Heart left ventricle (tissue), 13 donors: Measurements from ENCODE around the gene CANT1.

Experiments used
- POLR2A ChIP-seq, 2 donors: fragments of 450-650 bp; IDR thresholded peaks; one replicate each; pipeline ENCODE4 v1.6.1; 2017; ENCODE audit warnings: antibody characterized with exemption in 2 of 2, mild to moderate bottlenecking in 2 of 2, moderate library complexity in 2 of 2
- TF ChIP-seq, protein P1 (sequence below), 12 donors: fragments of 200-600 bp; sonication (generic) in 4 of 12; IDR thresholded peaks; one replicate each; pipeline versions ENCODE4 v1.5.0 to v1.8.0; 2018 to 2022; ENCODE audit warnings: antibody characterized with exemption in 12 of 12, mild to moderate bottlenecking in 5 of 12
- donor health status: ischemic (EF 13 %, LVEDD 7.1; RV severe dilation, severe dysfunction).
- donor health status: DM: no; HTN: yes; CAD: no.
- donor health status: DM: no; HTN: no; CAD: no.
- donor health status: ischemic (EF 25% LVEDD 6.9; RV normal size, moderate dysfunction).
- donor health status: ischemic (EF 25% LVEDD 5.7; RV mildly dilated, moderate dysfunction).
- donor health status: ischemic (EF 35%, LVEDD 5.7; RV mildly dilated, moderate dysfunction).
- donor health status: nonischemic (EF 11% LVEDD 7.7; RV severe dilation, severe dysfunction).
- donor health status: DM: yes; HTN: yes; CAD: no.
- donor health status: PGD.
- donor health status: ischemic (EF 29% LVEDD 5.4; RV normal size, mild dysfunction).
- donor health status: nonischemic (EF 23%, LVEDD 6.1; RV moderate dilation, normal function).

DNA sequence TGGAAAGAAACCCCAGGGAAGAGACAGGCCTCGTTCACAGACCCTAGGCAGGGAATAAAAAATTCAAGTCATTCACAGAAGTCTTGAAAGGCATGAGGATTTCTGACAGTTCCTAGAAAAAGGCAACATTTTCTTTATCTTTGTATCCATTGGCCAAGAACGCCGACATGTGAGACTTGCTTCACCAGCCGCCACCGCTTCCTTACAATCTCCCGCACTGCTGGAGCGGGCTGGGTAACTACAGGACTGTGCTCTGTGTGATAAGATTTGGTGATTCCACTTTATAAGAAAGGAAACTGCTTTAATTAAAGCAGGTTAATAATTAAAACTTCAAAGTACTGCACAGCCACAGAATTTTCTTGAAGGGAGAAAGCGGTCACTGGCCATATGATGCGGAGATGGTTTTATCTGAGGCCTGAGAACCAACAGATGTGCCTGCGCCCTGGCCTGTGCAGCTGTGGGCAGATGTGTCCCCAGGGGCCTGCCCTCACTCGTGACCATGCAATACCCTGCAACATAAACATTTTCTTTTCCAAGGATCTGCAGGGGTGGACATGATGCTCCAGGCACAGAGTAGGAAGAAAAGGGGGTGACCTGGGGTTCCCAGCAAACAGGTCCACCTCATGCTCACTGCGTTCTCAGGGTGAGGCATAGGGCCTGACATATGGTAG is 16.9 kb downstream of the CANT1 start:
- TF ChIP-seq, protein P1, sequence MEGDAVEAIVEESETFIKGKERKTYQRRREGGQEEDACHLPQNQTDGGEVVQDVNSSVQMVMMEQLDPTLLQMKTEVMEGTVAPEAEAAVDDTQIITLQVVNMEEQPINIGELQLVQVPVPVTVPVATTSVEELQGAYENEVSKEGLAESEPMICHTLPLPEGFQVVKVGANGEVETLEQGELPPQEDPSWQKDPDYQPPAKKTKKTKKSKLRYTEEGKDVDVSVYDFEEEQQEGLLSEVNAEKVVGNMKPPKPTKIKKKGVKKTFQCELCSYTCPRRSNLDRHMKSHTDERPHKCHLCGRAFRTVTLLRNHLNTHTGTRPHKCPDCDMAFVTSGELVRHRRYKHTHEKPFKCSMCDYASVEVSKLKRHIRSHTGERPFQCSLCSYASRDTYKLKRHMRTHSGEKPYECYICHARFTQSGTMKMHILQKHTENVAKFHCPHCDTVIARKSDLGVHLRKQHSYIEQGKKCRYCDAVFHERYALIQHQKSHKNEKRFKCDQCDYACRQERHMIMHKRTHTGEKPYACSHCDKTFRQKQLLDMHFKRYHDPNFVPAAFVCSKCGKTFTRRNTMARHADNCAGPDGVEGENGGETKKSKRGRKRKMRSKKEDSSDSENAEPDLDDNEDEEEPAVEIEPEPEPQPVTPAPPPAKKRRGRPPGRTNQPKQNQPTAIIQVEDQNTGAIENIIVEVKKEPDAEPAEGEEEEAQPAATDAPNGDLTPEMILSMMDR (IDR thresholded peaks at IDR 0.05): no peak
- no peak for TF ChIP-seq POLR2A (IDR thresholded peaks at IDR 0.05)
